Endometrium (tissue), 2 donors: ENCODE results near the gene MICAL2.

ENCODE experiments used
- FAIRE-seq: peaks from 2 replicates; lab custom pipeline; 2012; peaks lifted over from hg19 to GRCh38; lab: Jason Lieb, UNC
- donor health status: control.
- donor health status: control.

MICAL2 gene

GRCh38 chr11:12076840-12077534 lies 33.4 kb upstream of the MICAL2 start:
- no peak for FAIRE-seq

GRCh38 chr11:12077535-12078280 lies 32.7 kb upstream of the MICAL2 start:
- no peak for FAIRE-seq

GRCh38 chr11:12079726-12080556 lies 30.4 kb upstream of the MICAL2 start:
- no peak for FAIRE-seq

GRCh38 chr11:12083380-12083779 lies 27.0 kb upstream of the MICAL2 start:
- no peak for FAIRE-seq

- FAIRE-seq = no peak
Measured at GRCh38 chr11:12084256-12084655, 26.1 kb upstream of the MICAL2 start.

- no peak for FAIRE-seq
Measured at GRCh38 chr11:12085371-12086251, 24.8 kb upstream of the MICAL2 start.

GRCh38 chr11:12086271-12087074 lies 23.9 kb upstream of the MICAL2 start:
- FAIRE-seq = no peak

- no peak for FAIRE-seq
Measured at GRCh38 chr11:12087075-12088004, 23.1 kb upstream of the MICAL2 start.

- FAIRE-seq = no peak
Measured at GRCh38 chr11:12088047-12088481, 22.3 kb upstream of the MICAL2 start.

GRCh38 chr11:12088531-12088930 lies 21.9 kb upstream of the MICAL2 start:
- no peak for FAIRE-seq

GRCh38 chr11:12089041-12089440 lies 21.3 kb upstream of the MICAL2 start:
- no peak for FAIRE-seq

GRCh38 chr11:12089473-12089872 lies 20.9 kb upstream of the MICAL2 start:
- no peak for FAIRE-seq

- FAIRE-seq = no peak
Measured at GRCh38 chr11:12090061-12090591, 20.3 kb upstream of the MICAL2 start.

GRCh38 chr11:12090761-12091258 lies 19.6 kb upstream of the MICAL2 start:
- FAIRE-seq = no peak

GRCh38 chr11:12091956-12092558 lies 18.3 kb upstream of the MICAL2 start:
- no peak for FAIRE-seq

- no peak for FAIRE-seq
Measured at GRCh38 chr11:12092714-12093113, 17.7 kb upstream of the MICAL2 start.

GRCh38 chr11:12094872-12095800 lies 15.3 kb upstream of the MICAL2 start:
- no peak for FAIRE-seq

- no peak for FAIRE-seq
Measured at GRCh38 chr11:12097219-12097618, 13.2 kb upstream of the MICAL2 start.
